ENCODE results near the gene FAR2. TPM values are rescaled to one million over a fixed set of nuclear protein-coding genes. Genes with fewer than 3 reads are reported as not detected.
A peak's percentile ranks its signal among the peaks of the same experiment; 100 is the strongest.

Gene FAR2
- total and polyA plus RNA-seq, 8 donors: 1.7 to 96.7 (median 3.3) TPM; not detected in 1

GRCh38 chr12:29343022-29343799, 194.1 kb downstream of the FAR2 start:
- H3K4me3 ChIP-seq: no peak overlapping the region
- peaks cover 15 to 99% (median 91%) of the 10 kb centered on the region in 4 donors for H3K36me3 ChIP-seq
- no peak for DNase-seq
- H3K9me3 ChIP-seq: no peaks in the 10 kb centered on the region
- intact Hi-C loops (cut with DNase I; ENCODE audit: low total_unique reads): no loop called here
- H3K27me3 ChIP-seq: no peaks in the 10 kb centered on the region
- no peak overlapping the region for H3K27ac ChIP-seq
- WGBS, 5 donors: 87 to 93% (median 89%) methylated on average over 2 of the region's 2 CpGs
- H3K4me1 ChIP-seq: no peaks in the 10 kb centered on the region
- TF ChIP-seq POLR2A (IDR thresholded peaks at IDR 0.05) (no peak), POLR2AphosphoS5 (IDR thresholded peaks at IDR 0.05) (no peak), CTCF (IDR thresholded peaks at IDR 0.05) (no peak), EP300 (IDR thresholded peaks at IDR 0.05) (no peak)

GRCh38 chr12:29346769-29347421, 197.8 kb downstream of the FAR2 start:
- TF ChIP-seq EP300 (IDR thresholded peaks at IDR 0.05) (no peak), POLR2AphosphoS5 (IDR thresholded peaks at IDR 0.05) (no peak), CTCF (IDR thresholded peaks at IDR 0.05) (no peak), POLR2A (IDR thresholded peaks at IDR 0.05) (no peak)
- Histone ChIP-seq H3K27ac (no peak overlapping the region), H3K4me3 (no peak overlapping the region), H3K4me1 (no peaks in the 10 kb centered on the region), H3K36me3 (peaks cover 9 to 82% (median 71%) of the 10 kb centered on the region in 4 donors), H3K9me3 (no peaks in the 10 kb centered on the region), H3K27me3 (no peaks in the 10 kb centered on the region)
- DNase-seq: peak in 1 of 2 donors; percentile 2
- 95 to 98% (median 97%) methylated on average over 3 of the region's 3 CpGs for WGBS, 5 donors
- intact Hi-C loops (cut with DNase I; ENCODE audit: low total_unique reads): no loop called here

- Histone ChIP-seq H3K36me3 (peaks cover 7 to 71% (median 61%) of the 10 kb centered on the region in 4 donors), H3K27ac (no peak overlapping the region), H3K9me3 (no peaks in the 10 kb centered on the region), H3K4me3 (no peak overlapping the region), H3K4me1 (no peaks in the 10 kb centered on the region), H3K27me3 (no peaks in the 10 kb centered on the region)
- peak in 1 of 2 donors; percentile 12 for DNase-seq
- no peak for TF ChIP-seq POLR2A (IDR thresholded peaks at IDR 0.05)
- TF ChIP-seq CTCF (IDR thresholded peaks at IDR 0.05): no peak
- TF ChIP-seq EP300 (IDR thresholded peaks at IDR 0.05): no peak
- no peak for TF ChIP-seq POLR2AphosphoS5 (IDR thresholded peaks at IDR 0.05)
- intact Hi-C loops (cut with DNase I; ENCODE audit: low total_unique reads): no loop called here
Observed at GRCh38 chr12:29350080-29350479, 201.0 kb downstream of the FAR2 start.

GRCh38 chr12:29354954-29355353, 205.9 kb downstream of the FAR2 start:
- H3K36me3 ChIP-seq: peaks cover 5 to 61% (median 58%) of the 10 kb centered on the region in 4 donors
- no peak for DNase-seq
- no peaks in the 10 kb centered on the region for H3K27me3 ChIP-seq
- no peaks in the 10 kb centered on the region for H3K9me3 ChIP-seq
- intact Hi-C loops (cut with DNase I; ENCODE audit: low total_unique reads): no loop called here
- H3K4me3 ChIP-seq: no peak overlapping the region
- H3K27ac ChIP-seq: no peak overlapping the region
- TF ChIP-seq EP300 (IDR thresholded peaks at IDR 0.05) (no peak), CTCF (IDR thresholded peaks at IDR 0.05) (no peak), POLR2A (IDR thresholded peaks at IDR 0.05) (no peak), POLR2AphosphoS5 (IDR thresholded peaks at IDR 0.05) (no peak)
- WGBS, 5 donors: 63 to 88% (median 72%) methylated on average over 1 of the region's 1 CpG
- H3K4me1 ChIP-seq: no peaks in the 10 kb centered on the region
